ENCODE measurements around the gene FXYD2. TPM values are rescaled to one million over a fixed set of nuclear protein-coding genes. Genes with fewer than 3 reads are reported as not detected.

Gene FXYD2
- total and polyA plus RNA-seq, 2 donors from 2014 or later: 2,527 to 9,664 TPM

- TF ChIP-seq CTCF (IDR thresholded peaks at IDR 0.05; ENCODE audit: borderline replicate concordance, extremely low read depth, insufficient read depth): no peak
- no peak overlapping the region for H3K27ac ChIP-seq (ENCODE audit: low read depth in 2 of 2, low read length in 2 of 2)
- intact Hi-C loops (cut with DNase I): loop anchor here (10.0 kb wide), 1 partner anchor 212 kb away; no protein-coding TSS in a partner anchor
- H3K9ac ChIP-seq (ENCODE audit: low read length in 3 of 3): no peak overlapping the region
- H3K4me3 ChIP-seq (ENCODE audit: low read length in 3 of 3): no peak overlapping the region
- H3K27me3 ChIP-seq (ENCODE audit: control insufficient read depth, insufficient read depth, low read length): no peaks in the 10 kb centered on the region
- peaks cover 0 to 6% (median 0%) of the 10 kb centered on the region in 3 donors for H3K4me1 ChIP-seq (ENCODE audit: control insufficient read depth in 2 of 3, insufficient read depth in 2 of 3, low read depth in 1 of 3, low read length in 3 of 3)
- H3K36me3 ChIP-seq (ENCODE audit: control insufficient read depth in 2 of 3, insufficient read depth in 3 of 3, low read length in 3 of 3): peaks cover 0 to 2% (median 0%) of the 10 kb centered on the region in 3 donors
- DNase-seq (peak in 3 of 5 donors; percentile 2 to 66 (median 30)), FAIRE-seq (no peak)
- no peaks in the 10 kb centered on the region for H3K9me3 ChIP-seq (ENCODE audit: control insufficient read depth in 2 of 3, insufficient read depth in 1 of 3, low read length in 3 of 3)
Observed at GRCh38 chr11:117842131-117842941, 17.8 kb upstream of the FXYD2 start.

GRCh38 chr11:117841551-117842031 is 17.0 kb upstream of the FXYD2 start:
- FAIRE-seq: no peak
- H3K36me3 ChIP-seq (ENCODE audit: control insufficient read depth in 2 of 3, insufficient read depth in 3 of 3, low read length in 3 of 3): peaks cover 0 to 2% (median 0%) of the 10 kb centered on the region in 3 donors

DNA sequence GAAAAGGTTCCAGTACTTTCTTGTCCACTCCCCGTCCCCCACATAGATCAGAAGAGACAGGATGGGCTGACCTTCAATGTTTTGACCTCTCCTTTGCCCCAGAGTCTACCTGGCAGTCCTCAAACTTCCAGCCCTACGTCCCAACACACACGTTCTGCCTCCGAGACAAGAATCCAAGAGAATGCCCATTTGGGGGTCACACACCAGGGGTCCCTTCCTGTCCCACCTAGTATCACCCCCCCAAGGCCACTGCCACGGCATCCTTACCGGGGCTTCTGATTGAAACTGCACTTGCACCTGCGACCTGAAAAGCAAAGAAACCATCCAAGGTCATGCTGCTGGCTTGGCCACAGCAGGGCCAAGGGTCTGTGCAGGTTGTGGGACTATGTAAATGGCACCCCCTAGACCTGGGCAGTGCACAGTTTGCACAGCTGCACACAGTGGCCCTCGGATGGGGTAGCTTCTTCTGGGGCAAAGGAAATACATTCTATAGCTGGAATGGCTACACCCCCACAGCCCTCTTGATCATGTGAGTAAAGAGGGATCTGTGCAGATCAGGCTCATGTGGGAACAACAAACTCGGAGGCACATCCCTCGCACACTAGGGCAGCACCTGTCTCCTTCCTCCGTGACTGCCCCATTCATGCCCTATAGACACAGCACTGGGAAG is 16.5 kb upstream of the FXYD2 start:
- DNase-seq: peak in 3 of 5 donors; percentile 8 to 43 (median 29)
- Histone ChIP-seq H3K9ac (ENCODE audit: low read length in 3 of 3) (peak overlapping the region in 1 of 3 donors; percentile 1), H3K36me3 (ENCODE audit: control insufficient read depth in 2 of 3, insufficient read depth in 3 of 3, low read length in 3 of 3) (peaks cover 0 to 2% (median 0%) of the 10 kb centered on the region in 3 donors), H3K27me3 (ENCODE audit: control insufficient read depth, insufficient read depth, low read length) (no peaks in the 10 kb centered on the region), H3K4me1 (ENCODE audit: control insufficient read depth in 2 of 3, insufficient read depth in 2 of 3, low read depth in 1 of 3, low read length in 3 of 3) (peaks cover 0 to 6% (median 0%) of the 10 kb centered on the region in 3 donors), H3K4me3 (ENCODE audit: low read length in 3 of 3) (no peak overlapping the region), H3K27ac (ENCODE audit: low read depth in 2 of 2, low read length in 2 of 2) (no peak overlapping the region), H3K9me3 (ENCODE audit: control insufficient read depth in 2 of 3, insufficient read depth in 1 of 3, low read length in 3 of 3) (no peaks in the 10 kb centered on the region)
- FAIRE-seq: no peak
- intact Hi-C loops (cut with DNase I): loop anchor here (10.0 kb wide), 1 partner anchor 214 kb away; no protein-coding TSS in a partner anchor
- no peak for TF ChIP-seq CTCF (IDR thresholded peaks at IDR 0.05; ENCODE audit: borderline replicate concordance, extremely low read depth, insufficient read depth)

More at GRCh38 chr11:117841551-117842031, 17.0 kb upstream of the FXYD2 start:
- DNase-seq: peak in 2 of 5 donors; percentile 11 to 58
- intact Hi-C loops (cut with DNase I): loop anchor here (10.0 kb wide), 1 partner anchor 213 kb away; no protein-coding TSS in a partner anchor
- Histone ChIP-seq H3K4me3 (ENCODE audit: low read length in 3 of 3) (no peak overlapping the region), H3K9ac (ENCODE audit: low read length in 3 of 3) (no peak overlapping the region), H3K27ac (ENCODE audit: low read depth in 2 of 2, low read length in 2 of 2) (no peak overlapping the region), H3K4me1 (ENCODE audit: control insufficient read depth in 2 of 3, insufficient read depth in 2 of 3, low read depth in 1 of 3, low read length in 3 of 3) (peaks cover 0 to 6% (median 0%) of the 10 kb centered on the region in 3 donors), H3K27me3 (ENCODE audit: control insufficient read depth, insufficient read depth, low read length) (no peaks in the 10 kb centered on the region), H3K9me3 (ENCODE audit: control insufficient read depth in 2 of 3, insufficient read depth in 1 of 3, low read length in 3 of 3) (no peaks in the 10 kb centered on the region)
- TF ChIP-seq CTCF (IDR thresholded peaks at IDR 0.05; ENCODE audit: borderline replicate concordance, extremely low read depth, insufficient read depth): no peak

Measured in kidney (tissue), 14 donors.